ENCODE measurements around the gene AFM.

DNA sequence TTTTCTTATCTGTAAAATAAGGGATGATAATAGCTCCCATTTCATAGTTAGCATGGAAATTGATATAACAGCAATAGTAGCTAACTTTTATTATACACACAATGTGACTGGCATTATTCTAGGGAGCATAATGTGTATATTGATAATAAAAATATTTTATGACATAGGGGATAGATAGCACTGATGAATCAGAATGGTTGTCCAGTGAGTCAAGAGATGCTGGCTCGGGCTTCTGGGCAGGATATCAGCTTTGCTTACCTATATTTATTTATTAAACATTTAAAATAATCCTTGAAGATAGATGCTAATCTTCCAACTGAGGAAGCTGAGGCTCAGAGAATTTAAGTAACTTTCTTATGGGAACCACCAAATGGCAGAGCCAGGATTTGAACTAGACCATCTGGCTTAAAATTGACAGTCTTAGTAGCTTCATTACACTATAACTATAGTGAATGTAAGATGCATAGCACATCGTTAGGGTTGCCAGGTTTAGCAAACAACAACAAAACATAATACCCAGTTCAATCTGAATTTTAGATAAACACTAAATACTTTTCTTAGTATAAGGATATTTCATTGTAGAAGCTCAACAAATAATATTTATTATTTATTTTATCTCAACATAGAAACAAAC is 42.8 kb upstream of the AFM start:
- TF ChIP-seq SUZ12 (IDR thresholded peaks at IDR 0.05) (no peak), ZNF384 (IDR thresholded peaks at IDR 0.05) (no peak), FOXM1 (IDR thresholded peaks at IDR 0.05; ENCODE audit: borderline replicate concordance) (no peak), ELF4 (IDR thresholded peaks at IDR 0.05) (no peak), FOXK2 (IDR thresholded peaks at IDR 0.05) (no peak), NFRKB (IDR thresholded peaks at IDR 0.05) (no peak), BHLHE40 (IDR thresholded peaks at IDR 0.05; ENCODE audit: borderline replicate concordance) (no peak), TARDBP (IDR thresholded peaks at IDR 0.05) (no peak), SP1 (IDR thresholded peaks at IDR 0.05) (no peak), LEF1 (IDR thresholded peaks at IDR 0.05; ENCODE audit: borderline replicate concordance) (no peak), CTBP1 (IDR thresholded peaks at IDR 0.05; ENCODE audit: borderline replicate concordance) (no peak)
- TF ChIP-seq, protein P1, sequence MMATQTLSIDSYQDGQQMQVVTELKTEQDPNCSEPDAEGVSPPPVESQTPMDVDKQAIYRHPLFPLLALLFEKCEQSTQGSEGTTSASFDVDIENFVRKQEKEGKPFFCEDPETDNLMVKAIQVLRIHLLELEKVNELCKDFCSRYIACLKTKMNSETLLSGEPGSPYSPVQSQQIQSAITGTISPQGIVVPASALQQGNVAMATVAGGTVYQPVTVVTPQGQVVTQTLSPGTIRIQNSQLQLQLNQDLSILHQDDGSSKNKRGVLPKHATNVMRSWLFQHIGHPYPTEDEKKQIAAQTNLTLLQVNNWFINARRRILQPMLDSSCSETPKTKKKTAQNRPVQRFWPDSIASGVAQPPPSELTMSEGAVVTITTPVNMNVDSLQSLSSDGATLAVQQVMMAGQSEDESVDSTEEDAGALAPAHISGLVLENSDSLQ (IDR thresholded peaks at IDR 0.05) = no peak
